KMS-11 (cell line): ENCODE measurements around the gene MTHFD2.

Experiments
- H2AFZ ChIP-seq: fragments of 200-600 bp; sonication (generic); 2 replicates; pipeline ENCODE4 v1.6.1; 2016; ENCODE audit warnings: antibody characterized with exemption, mixed run types, low read depth
- H3K27ac ChIP-seq: fragments of 200-600 bp; sonication (generic); 2 replicates; pipeline ENCODE4 v1.6.1; 2016; ENCODE audit warnings: mild to moderate bottlenecking, mixed run types
- H3K27me3 ChIP-seq: fragments of 200-600 bp; sonication (generic); 2 replicates; pipeline ENCODE4 v1.6.1; 2017; ENCODE audit warnings: mild to moderate bottlenecking, low read depth, mixed run types, moderate library complexity; ENCODE audit not compliant: insufficient read depth
- H3K36me3 ChIP-seq: fragments of 200-600 bp; sonication (generic); 2 replicates; pipeline ENCODE4 v1.6.1; 2017; ENCODE audit warnings: mild to moderate bottlenecking, mixed run types; ENCODE audit not compliant: insufficient read depth
- H3K4me1 ChIP-seq: fragments of 200-600 bp; sonication (generic); 2 replicates; pipeline ENCODE4 v1.6.1; 2016; ENCODE audit warnings: mild to moderate bottlenecking, low read depth, mixed run types; ENCODE audit not compliant: poor library complexity, severe bottlenecking
- H3K4me2 ChIP-seq: fragments of 200-600 bp; sonication (generic); 2 replicates; pipeline ENCODE4 v1.7.0; 2016; ENCODE audit warnings: mild to moderate bottlenecking, mixed run types
- H3K4me3 ChIP-seq: fragments of 200-600 bp; sonication (generic); IDR thresholded peaks from 2 replicates; pipeline ENCODE4 v1.6.1; 2017; ENCODE audit warnings: low read depth, low read length, mixed read lengths; ENCODE audit not compliant: insufficient read depth
- H3K79me2 ChIP-seq: fragments of 200-600 bp; sonication (generic); 2 replicates; pipeline ENCODE4 v1.6.1; 2016; ENCODE audit warnings: low read depth, mixed run types; ENCODE audit not compliant: insufficient read depth
- H3K9ac ChIP-seq: fragments of 200-600 bp; sonication (generic); 2 replicates; pipeline ENCODE4 v1.6.1; 2016; ENCODE audit warnings: mild to moderate bottlenecking, mixed run types
- H4K20me1 ChIP-seq: fragments of 200-600 bp; sonication (generic); 2 replicates; pipeline ENCODE4 v1.6.1; 2016; ENCODE audit warnings: mild to moderate bottlenecking, mixed run types; ENCODE audit not compliant: insufficient read depth
- TF ChIP-seq, protein P1 (sequence below): fragments of 200-600 bp; sonication (generic); conservative IDR thresholded peaks from 2 replicates; pipeline ENCODE4 v1.6.1; 2017; ENCODE audit warnings: low read depth, mild to moderate bottlenecking, antibody characterized with exemption, low read length, moderate library complexity, mixed read lengths

The MTHFD2 gene

DNA sequence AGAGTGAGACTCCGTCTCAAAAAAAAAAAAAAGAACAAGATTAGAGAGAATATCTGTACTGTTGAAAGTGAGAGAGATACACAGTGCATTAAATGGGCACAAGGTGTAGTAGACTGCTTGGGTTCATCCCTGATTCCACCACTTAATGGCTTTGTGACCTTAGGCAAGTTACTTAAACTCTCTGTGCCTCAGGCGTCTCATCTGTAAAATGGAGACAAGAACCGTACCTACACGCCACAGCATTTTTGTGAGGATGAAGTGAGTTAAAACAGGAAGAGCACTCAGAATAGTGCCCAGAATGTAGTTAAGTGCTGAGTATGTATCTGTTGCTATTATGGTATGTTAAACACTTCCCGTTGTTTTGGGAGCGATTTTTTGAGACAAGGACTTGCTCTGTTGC, 64.3 kb downstream of the MTHFD2 start:
- Histone ChIP-seq H3K9ac (no peak overlapping the region), H3K27ac (no peak overlapping the region), H3K4me2 (no peak overlapping the region), H2AFZ (no peak overlapping the region), H4K20me1 (no peaks in the 10 kb centered on the region), H3K4me1 (peaks cover 10% of the 10 kb centered on the region), H3K27me3 (no peaks in the 10 kb centered on the region), H3K36me3 (no peaks in the 10 kb centered on the region), H3K79me2 (no peaks in the 10 kb centered on the region), H3K4me3 (no peak overlapping the region)
- TF ChIP-seq, protein P1, sequence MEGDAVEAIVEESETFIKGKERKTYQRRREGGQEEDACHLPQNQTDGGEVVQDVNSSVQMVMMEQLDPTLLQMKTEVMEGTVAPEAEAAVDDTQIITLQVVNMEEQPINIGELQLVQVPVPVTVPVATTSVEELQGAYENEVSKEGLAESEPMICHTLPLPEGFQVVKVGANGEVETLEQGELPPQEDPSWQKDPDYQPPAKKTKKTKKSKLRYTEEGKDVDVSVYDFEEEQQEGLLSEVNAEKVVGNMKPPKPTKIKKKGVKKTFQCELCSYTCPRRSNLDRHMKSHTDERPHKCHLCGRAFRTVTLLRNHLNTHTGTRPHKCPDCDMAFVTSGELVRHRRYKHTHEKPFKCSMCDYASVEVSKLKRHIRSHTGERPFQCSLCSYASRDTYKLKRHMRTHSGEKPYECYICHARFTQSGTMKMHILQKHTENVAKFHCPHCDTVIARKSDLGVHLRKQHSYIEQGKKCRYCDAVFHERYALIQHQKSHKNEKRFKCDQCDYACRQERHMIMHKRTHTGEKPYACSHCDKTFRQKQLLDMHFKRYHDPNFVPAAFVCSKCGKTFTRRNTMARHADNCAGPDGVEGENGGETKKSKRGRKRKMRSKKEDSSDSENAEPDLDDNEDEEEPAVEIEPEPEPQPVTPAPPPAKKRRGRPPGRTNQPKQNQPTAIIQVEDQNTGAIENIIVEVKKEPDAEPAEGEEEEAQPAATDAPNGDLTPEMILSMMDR: no peak

DNA sequence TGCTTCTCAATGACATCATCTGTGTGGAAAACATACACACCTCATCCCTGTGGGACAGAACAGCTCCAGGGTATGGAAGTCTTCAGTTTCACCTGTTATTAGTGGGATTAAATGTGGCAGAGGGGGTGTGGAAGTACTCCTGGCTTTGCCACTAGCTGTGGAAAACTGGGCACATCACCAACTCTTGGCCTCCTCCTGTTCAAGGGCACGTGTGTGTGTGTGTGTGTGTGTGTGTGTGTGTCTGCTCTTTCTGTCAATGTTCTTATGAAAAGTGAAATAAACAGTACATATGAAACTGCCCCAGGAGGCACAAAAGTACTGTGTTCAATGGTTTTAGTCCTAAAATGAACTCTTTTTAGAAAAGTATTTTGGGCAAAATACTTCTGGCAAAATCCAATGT, 65.9 kb downstream of the MTHFD2 start:
- H2AFZ ChIP-seq: no peak overlapping the region
- no peaks in the 10 kb centered on the region for H3K79me2 ChIP-seq
- H4K20me1 ChIP-seq: no peaks in the 10 kb centered on the region
- no peak overlapping the region for H3K9ac ChIP-seq
- H3K4me1 ChIP-seq: peaks cover 10% of the 10 kb centered on the region
- TF ChIP-seq, protein P1: no peak
- no peaks in the 10 kb centered on the region for H3K36me3 ChIP-seq
- no peak overlapping the region for H3K4me3 ChIP-seq
- no peak overlapping the region for H3K27ac ChIP-seq
- no peak overlapping the region for H3K4me2 ChIP-seq
- no peaks in the 10 kb centered on the region for H3K27me3 ChIP-seq

DNA sequence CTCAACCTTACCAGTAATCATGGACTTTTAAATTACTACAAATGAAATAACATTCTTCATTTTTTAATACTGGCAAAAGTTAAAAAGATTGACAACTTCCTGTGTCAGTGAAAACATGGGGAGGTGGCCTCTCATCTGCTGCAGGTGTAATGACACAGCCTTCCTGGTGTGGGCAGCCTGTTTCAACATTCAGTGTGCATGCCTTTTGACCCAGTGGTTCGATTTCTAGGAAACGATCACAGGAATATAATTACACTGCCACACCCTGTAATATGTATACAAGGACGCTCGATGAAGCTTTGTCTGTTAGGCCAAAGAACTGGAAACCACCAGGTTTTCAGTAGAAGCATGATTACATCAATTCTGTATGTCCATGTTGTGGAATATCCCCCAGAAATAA, 68.7 kb downstream of the MTHFD2 start:
- TF ChIP-seq, protein P1: peak; percentile 58
- H4K20me1 ChIP-seq: no peaks in the 10 kb centered on the region
- no peak overlapping the region for H3K27ac ChIP-seq
- no peak overlapping the region for H3K9ac ChIP-seq
- H3K27me3 ChIP-seq: no peaks in the 10 kb centered on the region
- no peak overlapping the region for H2AFZ ChIP-seq
- H3K4me2 ChIP-seq: no peak overlapping the region
- no peaks in the 10 kb centered on the region for H3K79me2 ChIP-seq
- H3K4me3 ChIP-seq: no peak overlapping the region
- H3K4me1 ChIP-seq: peaks cover 10% of the 10 kb centered on the region
- H3K36me3 ChIP-seq: no peaks in the 10 kb centered on the region
